IPS DF 4.7 (cell line): ENCODE measurements around the gene TTC8.

ENCODE experiments used
- DNase-seq: peaks from one replicate; pipeline ENCODE4 v3.0.0-alpha.2; 2013; ENCODE audit warnings: low spot score; ENCODE audit errors: extremely low read depth

TTC8 gene

DNA sequence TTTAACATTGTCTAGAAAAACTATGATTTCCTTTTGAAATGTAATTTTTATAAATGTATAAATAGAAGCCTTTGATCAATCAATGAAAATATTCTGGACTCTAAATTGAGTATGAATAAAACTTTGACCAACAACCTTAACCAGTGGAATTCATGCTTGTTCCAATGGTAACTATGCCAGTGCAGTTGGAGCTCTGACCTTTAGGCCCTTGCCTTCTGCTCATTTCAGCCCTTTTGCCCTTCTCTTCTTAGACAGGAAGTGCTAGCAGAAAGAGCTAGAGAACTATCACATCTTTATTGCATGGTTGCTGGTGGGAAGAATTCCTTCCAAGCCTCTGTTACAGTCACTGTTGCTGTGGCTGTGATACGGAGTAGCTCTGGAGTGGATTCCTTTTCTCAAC is 39.7 kb downstream of the TTC8 start:
- DNase-seq, result no peak

- DNase-seq, result no peak
Measured at GRCh38 chr14:88866305-88866704, 41.9 kb downstream of the TTC8 start.

DNA sequence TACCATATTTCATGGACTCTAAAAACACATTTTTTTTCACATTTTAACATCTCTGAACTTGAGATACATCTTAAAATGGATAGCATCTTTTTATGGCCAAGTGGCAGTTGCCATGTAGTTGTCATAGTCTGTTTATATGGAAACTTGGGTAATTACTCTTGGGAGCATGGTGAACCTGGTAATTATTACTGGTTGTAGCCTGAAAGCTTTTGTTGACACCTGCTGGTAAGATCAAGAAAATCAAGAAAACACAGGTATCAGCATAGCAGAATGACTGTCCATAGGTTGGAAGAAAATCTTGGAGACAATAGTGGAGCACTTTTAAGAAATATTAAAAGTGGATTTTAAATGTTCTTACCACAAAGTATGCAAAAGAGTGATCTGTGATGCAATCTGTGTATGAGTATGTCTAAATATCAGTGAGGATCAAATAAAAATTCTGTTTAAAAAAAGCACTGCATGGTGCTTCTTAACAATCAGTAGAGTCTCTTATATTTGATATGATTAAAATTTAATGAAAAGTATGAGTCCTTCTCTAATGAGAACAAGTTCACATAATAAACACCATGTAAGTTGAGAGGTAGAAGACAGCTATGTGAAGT is 44.2 kb downstream of the TTC8 start:
- no peak for DNase-seq

GRCh38 chr14:88870777-88871176 is 46.3 kb downstream of the TTC8 start:
- DNase-seq, result no peak

DNA sequence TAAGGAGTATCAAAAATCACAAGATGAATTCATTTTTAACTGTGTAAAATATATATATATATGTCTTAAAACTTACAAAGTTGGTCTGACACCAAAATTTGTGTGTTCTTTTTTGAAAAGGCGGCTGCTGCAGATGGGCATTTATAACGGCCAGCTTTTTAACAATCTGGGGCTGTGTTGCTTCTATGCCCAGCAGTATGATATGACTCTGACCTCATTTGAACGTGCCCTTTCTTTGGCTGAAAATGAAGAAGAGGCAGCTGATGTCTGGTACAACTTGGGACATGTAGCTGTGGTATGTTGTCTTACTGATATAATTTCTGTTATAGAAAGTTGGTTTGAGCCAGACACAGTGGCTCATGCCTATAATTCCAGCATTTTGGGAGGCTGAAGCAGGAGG is 47.0 kb downstream of the TTC8 start:
- no peak for DNase-seq

DNA sequence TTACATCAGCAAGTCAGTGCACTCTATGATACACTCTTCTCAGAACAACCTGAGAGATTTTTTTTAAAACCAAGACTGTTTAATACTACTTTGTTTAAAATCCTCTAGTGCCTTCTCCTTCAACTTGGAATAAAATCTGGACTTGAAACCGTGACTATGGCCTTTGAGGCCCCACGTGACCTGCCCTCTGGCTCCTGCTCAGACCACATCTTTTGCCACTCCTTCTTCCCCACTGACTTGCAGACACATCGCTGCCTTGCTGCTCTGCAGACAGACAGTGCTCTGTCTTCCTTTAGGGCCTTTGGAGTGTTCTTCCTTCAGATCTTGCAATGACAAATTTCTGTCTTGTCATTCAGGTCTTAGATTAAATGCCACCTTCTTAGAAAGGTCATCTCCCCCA is 48.5 kb downstream of the TTC8 start:
- DNase-seq, result no peak

DNA sequence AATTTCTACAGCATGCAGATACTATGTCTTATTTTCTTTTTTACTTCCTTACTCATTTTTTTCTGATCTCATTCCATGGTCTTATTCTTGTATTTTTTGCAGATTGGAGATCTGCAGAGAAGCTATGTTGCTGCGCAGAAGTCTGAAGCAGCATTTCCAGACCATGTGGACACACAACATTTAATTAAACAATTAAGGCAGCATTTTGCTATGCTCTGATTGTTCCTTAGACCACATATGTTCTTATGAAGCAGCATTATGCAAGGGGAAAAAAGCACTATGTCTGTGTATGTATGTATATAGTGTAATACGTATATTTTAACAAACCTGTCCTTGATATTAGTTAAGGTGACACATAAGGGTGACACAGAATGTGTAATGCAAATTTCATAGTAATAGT is 52.7 kb downstream of the TTC8 start:
- DNase-seq, result no peak

GRCh38 chr14:88879022-88879421 is 54.6 kb downstream of the TTC8 start:
- no peak for DNase-seq

DNA sequence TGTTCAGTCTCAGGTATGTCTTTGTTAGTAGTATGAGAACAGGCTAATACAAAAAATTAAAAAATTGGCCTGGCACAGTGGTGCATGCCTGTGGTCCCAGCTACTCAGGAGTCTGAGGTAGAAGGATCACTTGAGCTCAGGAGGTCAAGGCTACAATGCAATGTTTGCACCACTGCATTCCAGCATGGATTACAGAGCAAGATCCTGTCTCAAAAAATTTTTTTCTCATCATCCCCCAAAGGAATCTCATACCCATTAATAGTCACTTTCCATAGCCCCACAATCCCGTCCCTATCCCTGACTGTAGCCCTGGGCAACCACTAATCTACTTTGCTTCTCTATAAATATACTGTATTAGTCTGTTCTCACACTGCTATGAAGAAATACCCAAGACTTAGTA is 57.8 kb downstream of the TTC8 start:
- DNase-seq, result no peak

GRCh38 chr14:88895116-88895515 is 70.7 kb downstream of the TTC8 start:
- DNase-seq, result no peak

DNA sequence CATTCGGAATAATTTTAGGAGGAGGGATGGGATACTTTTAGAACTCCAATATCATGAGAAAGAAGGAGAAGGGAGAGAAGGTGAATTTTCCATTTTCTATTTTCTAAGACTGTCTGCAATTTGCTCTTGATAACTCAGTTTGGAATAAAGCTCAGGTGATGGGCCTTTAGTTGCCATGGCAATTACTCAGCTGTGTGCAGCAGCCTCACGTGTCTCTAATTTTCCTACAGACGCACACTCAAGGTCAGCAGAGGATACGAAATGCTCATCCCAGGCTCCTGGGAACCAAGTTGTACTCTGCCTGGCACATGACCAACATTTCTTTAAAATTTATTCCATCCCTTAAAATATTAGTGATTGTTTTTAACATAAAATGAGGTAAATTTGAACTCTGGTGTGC is 76.7 kb downstream of the TTC8 start:
- no peak for DNase-seq

- DNase-seq, result no peak
Measured at GRCh38 chr14:88901991-88902390, 77.5 kb downstream of the TTC8 start.

GRCh38 chr14:88902850-88903249 is 78.4 kb downstream of the TTC8 start:
- no peak for DNase-seq

GRCh38 chr14:88904206-88904647 is 79.8 kb downstream of the TTC8 start:
- no peak for DNase-seq

DNA sequence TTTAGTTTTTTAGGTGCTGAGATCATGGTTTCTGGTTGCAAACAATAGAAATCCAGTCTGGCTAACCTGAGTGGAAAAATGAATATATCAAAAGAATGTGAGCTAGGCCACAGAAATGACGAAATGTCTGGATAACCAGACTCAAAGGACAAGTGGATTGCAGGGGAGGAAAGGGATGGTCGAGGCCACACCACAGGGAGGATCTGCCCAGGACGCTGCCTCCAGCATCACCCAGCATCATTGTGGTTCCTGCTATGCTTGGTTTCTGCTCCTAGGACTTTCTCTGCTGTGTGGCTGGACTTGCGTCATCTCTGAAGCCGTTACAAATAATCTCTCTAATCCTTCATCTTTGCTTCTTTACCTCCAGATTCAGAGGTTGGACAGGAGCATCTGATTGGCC is 80.4 kb downstream of the TTC8 start:
- DNase-seq, result no peak

- no peak for DNase-seq
Measured at GRCh38 chr14:88908216-88908615, 83.8 kb downstream of the TTC8 start.

GRCh38 chr14:88910386-88910785 is 85.9 kb downstream of the TTC8 start:
- no peak for DNase-seq

DNA sequence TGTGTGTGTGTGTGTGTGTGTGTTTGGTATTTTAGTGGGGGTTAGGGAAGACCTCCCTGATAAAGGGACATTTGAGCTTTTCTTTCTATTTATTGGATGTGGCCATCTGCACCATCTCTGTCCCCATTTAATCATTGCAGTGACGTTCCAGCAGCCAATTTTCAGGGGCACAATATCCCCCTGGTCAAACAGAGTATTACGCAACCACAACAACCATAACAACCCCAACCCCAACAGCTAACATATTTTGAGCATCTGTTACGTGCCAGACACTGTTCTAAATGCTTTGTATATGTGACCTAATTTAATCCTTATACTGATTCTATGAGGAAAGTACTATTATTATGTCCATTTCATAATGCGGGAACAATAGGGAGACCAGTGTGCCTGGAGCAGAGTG is 87.4 kb downstream of the TTC8 start:
- DNase-seq, result no peak

DNA sequence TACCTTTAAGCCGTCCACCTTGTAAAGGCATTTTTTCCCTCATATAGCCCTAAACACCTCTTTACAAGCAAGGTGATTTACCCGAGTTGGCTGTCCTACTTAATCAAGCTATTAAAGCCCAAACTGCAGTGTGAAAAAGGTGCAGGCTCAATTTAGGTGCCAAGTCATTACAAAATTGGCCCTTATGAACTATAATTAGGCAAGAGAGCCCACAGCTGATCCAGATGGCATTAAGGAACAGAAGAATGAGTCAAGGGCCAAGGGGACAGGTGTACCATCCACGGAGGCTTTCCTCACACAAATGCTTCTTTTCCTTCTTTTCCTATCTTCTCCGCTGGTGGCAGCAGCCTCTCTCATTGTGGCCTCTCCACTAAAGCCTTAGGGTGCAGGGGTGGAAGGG is 90.5 kb downstream of the TTC8 start:
- no peak for DNase-seq

- no peak for DNase-seq
Measured at GRCh38 chr14:88919502-88919901, 95.1 kb downstream of the TTC8 start.
